Heart left ventricle (tissue), 16 donors: ENCODE measurements around the gene PGGT1B. TPM values are rescaled to one million over a fixed set of nuclear protein-coding genes. Genes with fewer than 3 reads are reported as not detected.

ENCODE experiments used
- ATAC-seq, 4 donors: fragments of 200-7000 bp; cut with Tn5 transposase; one replicate each; pipeline ENCODE4 v1.9.1; 2020 to 2022; ENCODE audit warnings: moderate library complexity in 4 of 4, mild to moderate bottlenecking in 3 of 4, moderate number of reproducible peaks in 1 of 4
- DNase-seq, 5 donors: peaks; one replicate each; pipeline ENCODE4 v3.0.0-alpha.2; 2020
- H3K27ac ChIP-seq, 12 donors: fragments of 200-600 bp; sonication (generic) in 4 of 12; one replicate each; pipeline versions ENCODE4 v1.5.0 to v1.8.0; 2016 to 2022; ENCODE audit warnings: mild to moderate bottlenecking in 2 of 12
- H3K27me3 ChIP-seq, 9 donors: fragments of 200-600 bp; sonication (generic) in 2 of 9; one replicate each; pipeline versions ENCODE4 v1.5.1 to v1.8.0; 2016 to 2022; ENCODE audit warnings: mild to moderate bottlenecking in 3 of 9
- H3K36me3 ChIP-seq, 9 donors: fragments of 200-600 bp; sonication (generic) in 2 of 9; one replicate each; pipeline versions ENCODE4 v1.5.0 to v1.8.0; 2018 to 2022; ENCODE audit warnings: mild to moderate bottlenecking in 2 of 9
- H3K4me1 ChIP-seq, 12 donors: fragments of 200-600 bp; sonication (generic) in 4 of 12; one replicate each; pipeline versions ENCODE4 v1.5.0 to v1.8.0; 2016 to 2022; ENCODE audit warnings: mild to moderate bottlenecking in 3 of 12
- H3K4me3 ChIP-seq, 12 donors: fragments of 200-600 bp; sonication (generic) in 4 of 12; one replicate each; pipeline versions ENCODE4 v1.5.0 to v1.8.0; 2017 to 2022; ENCODE audit warnings: mild to moderate bottlenecking in 9 of 12, moderate library complexity in 4 of 12
- H3K9me3 ChIP-seq, 12 donors: fragments of 200-600 bp; sonication (generic) in 4 of 12; one replicate each; pipeline versions ENCODE4 v1.5.0 to v1.8.0; 2016 to 2022; ENCODE audit warnings: mild to moderate bottlenecking in 1 of 12
- CTCF ChIP-seq, 12 donors: fragments of 200-600 bp; sonication (generic) in 4 of 12; IDR thresholded peaks; one replicate each; pipeline versions ENCODE4 v1.5.0 to v1.8.0; 2018 to 2022; ENCODE audit warnings: antibody characterized with exemption in 12 of 12, mild to moderate bottlenecking in 5 of 12
- POLR2A ChIP-seq, 2 donors: fragments of 450-650 bp; IDR thresholded peaks; one replicate each; pipeline ENCODE4 v1.6.1; 2017; ENCODE audit warnings: antibody characterized with exemption in 2 of 2, mild to moderate bottlenecking in 2 of 2, moderate library complexity in 2 of 2
- WGBS, 4 donors: extraction: QIAGEN DNeasy Blood & Tissue Kit in 2 of 4; methylation state at CpG; one replicate each; pipeline versions ENCODE4 v1.1.5 to v1.1.7; 2013 to 2018; 5-methylcytosine and 5-hydroxymethylcytosine counted together
- intact Hi-C, 10 donors: fragments of 100-400 bp; cut with DNase I; formaldehyde crosslinking; loops; one replicate each; pipeline versions ENCODE4 v1.11.1 to v1.14.2; 2022
- polyA plus RNA-seq, 2 donors: library from polyadenylated mRNA; stranded (reverse); fragments of 200-250 nt; gene quantifications; one replicate each; pipeline ENCODE4 v1.2.3, GENCODE V29; 2013
- total RNA-seq, 9 donors: library from RNA; depleted of rRNA in 2 of 9; stranded (reverse); fragments of >200 nt in 2 of 9; fragmentation: NEBNext Ultra II Directional in 3 of 9; extraction: Animal tissue kit (Norgen Biotek cat#: 25700) in 3 of 9; gene quantifications; one replicate each; pipeline versions ENCODE4 v1.1.0 to v1.2.4, GENCODE V29; 2016 to 2023
- donor health status: ischemic (EF 13 %, LVEDD 7.1; RV severe dilation, severe dysfunction).
- donor health status: healthy with polysubstance abuse.
- donor health status: DM: no; HTN: yes; CAD: no.
- donor health status: DM: no; HTN: no; CAD: no.
- donor health status: ischemic (EF 25% LVEDD 6.9; RV normal size, moderate dysfunction).
- donor health status: ischemic (EF 25% LVEDD 5.7; RV mildly dilated, moderate dysfunction).
- donor health status: healthy.
- donor health status: DM: yes; HTN: yes; CAD: no.
- donor health status: ischemic (EF 35%, LVEDD 5.7; RV mildly dilated, moderate dysfunction).
- donor health status: nonischemic (EF 11% LVEDD 7.7; RV severe dilation, severe dysfunction).
- donor health status: DM: yes; HTN: yes; CAD: no.
- donor health status: PGD.
- donor health status: ischemic (EF 29% LVEDD 5.4; RV normal size, mild dysfunction).
- donor health status: nonischemic (EF 23%, LVEDD 6.1; RV moderate dilation, normal function).

The PGGT1B gene
- total and polyA plus RNA-seq, 11 donors = 2.8 to 36.8 (median 23.1) TPM

GRCh38 chr5:115189866-115190265 is 72.8 kb downstream of the PGGT1B start:
- Histone ChIP-seq H3K4me1 (no peaks in the 10 kb centered on the region), H3K9me3 (no peaks in the 10 kb centered on the region), H3K4me3 (no peak overlapping the region), H3K27ac (no peak overlapping the region), H3K36me3 (no peaks in the 10 kb centered on the region), H3K27me3 (peaks cover 0 to 18% (median under 1%) of the 10 kb centered on the region in 9 donors)
- intact Hi-C loops = no loop called here
- TF ChIP-seq CTCF (IDR thresholded peaks at IDR 0.05) = no peak
- TF ChIP-seq POLR2A (IDR thresholded peaks at IDR 0.05) = no peak
- no peak for DNase-seq
- WGBS, 4 donors = 37 to 46% (median 41%) methylated on average over 2 of the region's 2 CpGs
- no peak for ATAC-seq

- Histone ChIP-seq H3K27me3 (peaks cover 6 to 49% (median 27%) of the 10 kb centered on the region in 9 donors), H3K4me1 (no peaks in the 10 kb centered on the region), H3K4me3 (no peak overlapping the region), H3K36me3 (no peaks in the 10 kb centered on the region), H3K27ac (no peak overlapping the region), H3K9me3 (no peaks in the 10 kb centered on the region)
- DNase-seq = no peak
- TF ChIP-seq CTCF (IDR thresholded peaks at IDR 0.05) (no peak), POLR2A (IDR thresholded peaks at IDR 0.05) (no peak)
- intact Hi-C loops = no loop called here
- no peak for ATAC-seq
Measured at GRCh38 chr5:115186794-115187193, 75.9 kb downstream of the PGGT1B start.

- H3K4me1 ChIP-seq = peaks cover 0 to 11% (median 8%) of the 10 kb centered on the region in 12 donors
- no peak for ATAC-seq
- no peak for TF ChIP-seq POLR2A (IDR thresholded peaks at IDR 0.05)
- no peak for TF ChIP-seq CTCF (IDR thresholded peaks at IDR 0.05)
- intact Hi-C loops = no loop called here
- no peak overlapping the region for H3K27ac ChIP-seq
- H3K9me3 ChIP-seq = no peaks in the 10 kb centered on the region
- 73 to 82% (median 80%) methylated on average over 2 of the region's 2 CpGs for WGBS, 4 donors
- no peak overlapping the region for H3K4me3 ChIP-seq
- DNase-seq = no peak
- H3K27me3 ChIP-seq = peaks cover 15 to 69% (median 47%) of the 10 kb centered on the region in 9 donors
- no peaks in the 10 kb centered on the region for H3K36me3 ChIP-seq
Measured at GRCh38 chr5:115184770-115185169, 77.9 kb downstream of the PGGT1B start.

GRCh38 chr5:115181757-115182156 is 80.9 kb downstream of the PGGT1B start:
- DNase-seq = no peak
- Histone ChIP-seq H3K9me3 (no peaks in the 10 kb centered on the region), H3K4me3 (no peak overlapping the region), H3K4me1 (peaks cover 0 to 19% (median 14%) of the 10 kb centered on the region in 12 donors), H3K27me3 (peaks cover 27 to 80% (median 68%) of the 10 kb centered on the region in 9 donors), H3K36me3 (no peaks in the 10 kb centered on the region), H3K27ac (no peak overlapping the region)
- no peak for ATAC-seq
- TF ChIP-seq POLR2A (IDR thresholded peaks at IDR 0.05) (no peak), CTCF (IDR thresholded peaks at IDR 0.05) (no peak)
- intact Hi-C loops = no loop called here
